Nephron progenitor cell (in vitro differentiated cells): ENCODE measurements around the gene KRT20.

Experiments used
- DNase-seq: peaks from one replicate; pipeline ENCODE4 v3.0.0; 2021
- H3K27ac Mint-ChIP-seq: 2 replicates; pipeline ENCODE4 v1.8.0; 2021; ENCODE audit warnings: mild to moderate bottlenecking, moderate library complexity, mixed read lengths
- H3K27me3 Mint-ChIP-seq: 2 replicates; pipeline ENCODE4 v1.8.0; 2021; ENCODE audit warnings: mild to moderate bottlenecking, low read depth, mixed read lengths; ENCODE audit not compliant: poor library complexity
- H3K36me3 Mint-ChIP-seq: 2 replicates; pipeline ENCODE4 v1.8.0; 2021; ENCODE audit warnings: low read depth, mixed read lengths
- H3K4me1 Mint-ChIP-seq: 2 replicates; pipeline ENCODE4 v1.8.0; 2021; ENCODE audit warnings: mixed read lengths
- H3K4me3 Mint-ChIP-seq: 2 replicates; pipeline ENCODE4 v1.8.0; 2021; ENCODE audit warnings: mild to moderate bottlenecking, moderate library complexity, mixed read lengths
- H3K9me3 Mint-ChIP-seq: 2 replicates; pipeline ENCODE4 v1.8.0; 2021; ENCODE audit warnings: mild to moderate bottlenecking, moderate library complexity, mixed read lengths
- TF ChIP-seq, protein P1 (sequence below): fragments of 200-600 bp; sonication (generic); IDR thresholded peaks from 2 replicates; pipeline ENCODE4 v1.5.0; 2021; ENCODE audit warnings: antibody characterized with exemption

Gene KRT20

DNA sequence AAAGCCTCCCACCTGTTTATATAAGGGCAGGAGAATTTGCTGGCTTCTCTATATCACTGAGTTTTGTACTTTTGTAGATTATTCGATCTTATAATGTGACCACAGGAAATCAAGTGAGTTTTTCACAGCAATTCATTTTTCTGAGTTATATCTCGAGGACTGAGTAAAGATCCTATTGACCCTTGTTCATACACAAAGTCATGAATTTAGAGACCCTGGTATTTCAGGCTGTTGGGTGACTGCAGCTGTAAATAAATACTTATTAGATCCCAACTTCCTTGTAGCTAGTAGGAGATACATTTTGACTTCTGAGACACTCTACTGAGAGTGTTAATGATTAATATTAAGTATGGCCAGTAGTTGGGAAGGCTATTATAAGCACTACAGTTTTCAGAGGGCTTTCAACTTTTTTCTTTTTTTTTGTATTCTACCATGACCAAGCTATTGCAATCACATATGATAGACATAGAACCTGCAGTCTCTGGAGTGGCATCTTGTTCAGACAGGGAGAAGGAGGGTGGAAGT, 3.2 kb upstream of the KRT20 start:
- no peak overlapping the region for H3K27ac Mint-ChIP-seq
- H3K4me1 Mint-ChIP-seq: no peaks in the 10 kb centered on the region
- H3K4me3 Mint-ChIP-seq: no peak overlapping the region
- peaks cover 21% of the 10 kb centered on the region for H3K27me3 Mint-ChIP-seq
- TF ChIP-seq, protein P1, sequence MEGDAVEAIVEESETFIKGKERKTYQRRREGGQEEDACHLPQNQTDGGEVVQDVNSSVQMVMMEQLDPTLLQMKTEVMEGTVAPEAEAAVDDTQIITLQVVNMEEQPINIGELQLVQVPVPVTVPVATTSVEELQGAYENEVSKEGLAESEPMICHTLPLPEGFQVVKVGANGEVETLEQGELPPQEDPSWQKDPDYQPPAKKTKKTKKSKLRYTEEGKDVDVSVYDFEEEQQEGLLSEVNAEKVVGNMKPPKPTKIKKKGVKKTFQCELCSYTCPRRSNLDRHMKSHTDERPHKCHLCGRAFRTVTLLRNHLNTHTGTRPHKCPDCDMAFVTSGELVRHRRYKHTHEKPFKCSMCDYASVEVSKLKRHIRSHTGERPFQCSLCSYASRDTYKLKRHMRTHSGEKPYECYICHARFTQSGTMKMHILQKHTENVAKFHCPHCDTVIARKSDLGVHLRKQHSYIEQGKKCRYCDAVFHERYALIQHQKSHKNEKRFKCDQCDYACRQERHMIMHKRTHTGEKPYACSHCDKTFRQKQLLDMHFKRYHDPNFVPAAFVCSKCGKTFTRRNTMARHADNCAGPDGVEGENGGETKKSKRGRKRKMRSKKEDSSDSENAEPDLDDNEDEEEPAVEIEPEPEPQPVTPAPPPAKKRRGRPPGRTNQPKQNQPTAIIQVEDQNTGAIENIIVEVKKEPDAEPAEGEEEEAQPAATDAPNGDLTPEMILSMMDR: no peak
- H3K9me3 Mint-ChIP-seq: no peaks in the 10 kb centered on the region
- no peaks in the 10 kb centered on the region for H3K36me3 Mint-ChIP-seq
- DNase-seq: no peak

- TF ChIP-seq, protein P1: no peak
- no peaks in the 10 kb centered on the region for H3K9me3 Mint-ChIP-seq
- no peaks in the 10 kb centered on the region for H3K4me1 Mint-ChIP-seq
- H3K27ac Mint-ChIP-seq: no peak overlapping the region
- no peak for DNase-seq
- no peaks in the 10 kb centered on the region for H3K36me3 Mint-ChIP-seq
- H3K4me3 Mint-ChIP-seq: no peak overlapping the region
- peaks cover 27% of the 10 kb centered on the region for H3K27me3 Mint-ChIP-seq
Observed at GRCh38 chr17:40886090-40886489, 1.0 kb upstream of the KRT20 start.

GRCh38 chr17:40883626-40884334, 1.3 kb downstream of the KRT20 start:
- H3K9me3 Mint-ChIP-seq: no peaks in the 10 kb centered on the region
- H3K27ac Mint-ChIP-seq: no peak overlapping the region
- H3K36me3 Mint-ChIP-seq: no peaks in the 10 kb centered on the region
- no peak for DNase-seq
- TF ChIP-seq, protein P1: no peak
- H3K4me1 Mint-ChIP-seq: no peaks in the 10 kb centered on the region
- H3K27me3 Mint-ChIP-seq: peaks cover 19% of the 10 kb centered on the region
- H3K4me3 Mint-ChIP-seq: no peak overlapping the region

GRCh38 chr17:40883031-40883430, 2.0 kb downstream of the KRT20 start:
- Mint-ChIP-seq H3K4me1 (no peaks in the 10 kb centered on the region), H3K27me3 (peaks cover 14% of the 10 kb centered on the region), H3K36me3 (no peaks in the 10 kb centered on the region), H3K4me3 (no peak overlapping the region), H3K9me3 (no peaks in the 10 kb centered on the region), H3K27ac (no peak overlapping the region)
- no peak for DNase-seq
- TF ChIP-seq, protein P1: no peak

DNA sequence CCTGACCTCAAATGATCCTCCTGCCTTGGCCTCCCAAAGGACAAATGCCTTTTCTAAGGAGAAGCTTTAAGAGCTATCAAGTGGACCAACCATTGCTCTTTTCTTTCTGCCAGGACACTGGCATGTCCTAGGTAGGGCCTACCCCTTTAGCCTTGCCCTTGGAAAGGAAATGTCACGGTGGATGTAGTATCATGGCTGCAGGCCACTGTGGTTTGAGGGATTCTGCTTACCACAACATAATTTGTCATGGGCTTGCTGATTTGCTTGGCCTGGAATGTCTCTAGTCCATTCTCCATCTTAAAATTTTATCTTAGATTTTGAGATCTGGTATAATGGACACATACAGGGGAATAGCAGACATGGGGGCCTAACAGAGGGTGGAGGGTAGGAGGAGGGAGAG, 6.0 kb downstream of the KRT20 start:
- Mint-ChIP-seq H3K36me3 (no peaks in the 10 kb centered on the region), H3K4me1 (no peaks in the 10 kb centered on the region), H3K27me3 (peaks cover 15% of the 10 kb centered on the region), H3K27ac (no peak overlapping the region), H3K9me3 (no peaks in the 10 kb centered on the region), H3K4me3 (no peak overlapping the region)
- DNase-seq: no peak
- TF ChIP-seq, protein P1: no peak

GRCh38 chr17:40878044-40878443, 7.0 kb downstream of the KRT20 start:
- Mint-ChIP-seq H3K4me1 (no peaks in the 10 kb centered on the region), H3K27me3 (peaks cover 13% of the 10 kb centered on the region), H3K4me3 (no peak overlapping the region), H3K9me3 (no peaks in the 10 kb centered on the region), H3K27ac (no peak overlapping the region), H3K36me3 (no peaks in the 10 kb centered on the region)
- TF ChIP-seq, protein P1: no peak
- no peak for DNase-seq
